ENCODE results near the gene SCUBE2. TPM values are rescaled to one million over a fixed set of nuclear protein-coding genes. Genes with fewer than 3 reads are reported as not detected.

Gene SCUBE2
- polyA plus RNA-seq, 1 of the 3 experiments (the other 2 are of a cell fraction): 0.76 TPM

- no peak overlapping the region for H3K4me2 ChIP-seq
- H3K27me3 ChIP-seq (ENCODE audit: insufficient read depth): no peaks in the 10 kb centered on the region
- H3K36me3 ChIP-seq (replicated peaks in 1 of 2; ENCODE audit: control insufficient read depth in 1 of 2, insufficient read depth in 2 of 2, low read length in 1 of 2): peaks cover 0 to 4% of the 10 kb centered on the region in 2 experiments
- WGBS (ENCODE audit: low lambda C conversion rate): 69% methylated on average over 5 of the region's 5 CpGs
- H4K20me1 ChIP-seq (ENCODE audit: insufficient read depth): no peaks in the 10 kb centered on the region
- H2AFZ ChIP-seq (ENCODE audit: low read depth): no peak overlapping the region
- no peak overlapping the region for H3K27ac ChIP-seq (ENCODE audit: low read depth in 2 of 2, low read length in 1 of 2)
- H3K9ac ChIP-seq: no peak overlapping the region
- CTCF ChIA-PET: interaction anchor here (0.9 to 1.5 kb wide), 4 partner anchors 15 to 63 kb away, joined by 3 to 4 read pairs (median 4); no protein-coding TSS in a partner anchor
- H3K9me3 ChIP-seq: no peaks in the 10 kb centered on the region
- no peaks in the 10 kb centered on the region for H3K9me2 ChIP-seq
- H3F3A ChIP-seq (replicated peaks; ENCODE audit: insufficient read depth): no peaks in the 10 kb centered on the region
- POLR2A ChIA-PET: no interaction called here
- H3K4me3 ChIP-seq (ENCODE audit: low read depth in 2 of 2, low read length in 1 of 2): no peak overlapping the region
- H3K79me2 ChIP-seq (ENCODE audit: insufficient read depth): no peaks in the 10 kb centered on the region
- no peak for DNase-seq
- TF ChIP-seq FOSL2 (IDR thresholded peaks at IDR 0.05; ENCODE audit: borderline replicate concordance, low read depth) (no peak), CTCF (IDR thresholded peaks at IDR 0.05) (0 out of 2 replicates have a peak, but pooled peaks have one; percentile 8), IRF3 (IDR thresholded peaks at IDR 0.05; ENCODE audit: low read depth, low read length) (no peak), EP300 (IDR thresholded peaks at IDR 0.05; ENCODE audit: borderline replicate concordance in 1 of 2, low read depth in 1 of 2, low read length in 1 of 2) (no peak), MXI1 (IDR thresholded peaks at IDR 0.05; ENCODE audit: low read depth, low read length) (no peak)
- peaks cover 0 to 13% of the 10 kb centered on the region in 2 experiments; a peak in 1 of 4 replicates for H3K4me1 ChIP-seq (ENCODE audit: control insufficient read depth in 1 of 2, insufficient read depth in 2 of 2, low read depth in 1 of 2, low read length in 1 of 2)
Observed at GRCh38 chr11:9078113-9079086, 13.0 kb downstream of the SCUBE2 start.

- H3K4me2 ChIP-seq: no peak overlapping the region
- H3K9me2 ChIP-seq: no peaks in the 10 kb centered on the region
- no peaks in the 10 kb centered on the region for H4K20me1 ChIP-seq (ENCODE audit: insufficient read depth)
- CTCF ChIA-PET: interaction anchor here (0.9 to 1.5 kb wide), 4 partner anchors 13 to 61 kb away, joined by 3 to 5 read pairs (median 4); no protein-coding TSS in a partner anchor
- WGBS (ENCODE audit: low lambda C conversion rate): 89% methylated on average over 2 of the region's 2 CpGs
- POLR2A ChIA-PET: no interaction called here
- peaks cover 0 to 19% of the 10 kb centered on the region in 2 experiments; a peak in 1 of 4 replicates for H3K4me1 ChIP-seq (ENCODE audit: control insufficient read depth in 1 of 2, insufficient read depth in 2 of 2, low read depth in 1 of 2, low read length in 1 of 2)
- H2AFZ ChIP-seq (ENCODE audit: low read depth): no peak overlapping the region
- no peaks in the 10 kb centered on the region for H3K79me2 ChIP-seq (ENCODE audit: insufficient read depth)
- no peak overlapping the region for H3K9ac ChIP-seq
- no peaks in the 10 kb centered on the region for H3K9me3 ChIP-seq
- H3K27ac ChIP-seq (ENCODE audit: low read depth in 2 of 2, low read length in 1 of 2): no peak overlapping the region
- DNase-seq: no peak
- H3K36me3 ChIP-seq (replicated peaks in 1 of 2; ENCODE audit: control insufficient read depth in 1 of 2, insufficient read depth in 2 of 2, low read length in 1 of 2): peaks cover 0 to 4% of the 10 kb centered on the region in 2 experiments
- TF ChIP-seq GATA2 (CRISPR knock-in tag; IDR thresholded peaks at IDR 0.05) (no peak), IRF3 (IDR thresholded peaks at IDR 0.05; ENCODE audit: low read depth, low read length) (no peak), PBX3 (IDR thresholded peaks at IDR 0.05) (no peak), TAF1 (IDR thresholded peaks at IDR 0.05; ENCODE audit: borderline replicate concordance, low read depth, low read length) (no peak), TEAD4 (IDR thresholded peaks at IDR 0.05; ENCODE audit: borderline replicate concordance, insufficient read depth) (no peak), MXI1 (IDR thresholded peaks at IDR 0.05; ENCODE audit: low read depth, low read length) (no peak)
- H3K4me3 ChIP-seq (ENCODE audit: low read depth in 2 of 2, low read length in 1 of 2): no peak overlapping the region
- no peaks in the 10 kb centered on the region for H3F3A ChIP-seq (replicated peaks; ENCODE audit: insufficient read depth)
- H3K27me3 ChIP-seq (ENCODE audit: insufficient read depth): no peaks in the 10 kb centered on the region
Observed at GRCh38 chr11:9077164-9077563, 14.2 kb downstream of the SCUBE2 start.

Data from SK-N-SH (cell line).